H9 (cell line): ENCODE data around the gene MYT1. TPM values are rescaled to one million over a fixed set of nuclear protein-coding genes. Genes with fewer than 3 reads are reported as not detected.

Source experiments
- DNase-seq: peaks from one replicate; pipeline ENCODE4 v3.0.0-alpha.2; 2017
- H2AFZ ChIP-seq: one replicate; pipeline ENCODE4 v1.6.1; 2013; ENCODE audit warnings: mild to moderate bottlenecking, low read length, control low read depth, moderate library complexity
- H2AK5ac ChIP-seq: 2 replicates; pipeline ENCODE4 v1.6.1; 2013; ENCODE audit warnings: low read length, control low read depth, mixed read lengths; ENCODE audit not compliant: insufficient read length
- H2BK120ac ChIP-seq: one replicate; pipeline ENCODE4 v1.6.1; 2013; ENCODE audit warnings: low read depth, mild to moderate bottlenecking, low read length, control low read depth, inconsistent platforms; ENCODE audit not compliant: poor library complexity, severe bottlenecking
- H2BK12ac ChIP-seq: 2 replicates; pipeline ENCODE4 v1.6.1; 2013; ENCODE audit warnings: low read length, control low read depth, mixed read lengths, low read depth; ENCODE audit not compliant: insufficient read length
- H2BK15ac ChIP-seq: 2 replicates; pipeline ENCODE4 v1.6.1; 2013; ENCODE audit warnings: low read depth, low read length, control low read depth
- H2BK20ac ChIP-seq: one replicate; pipeline ENCODE4 v1.6.1; 2013; ENCODE audit warnings: low read depth, mild to moderate bottlenecking, low read length, control low read depth, inconsistent platforms; ENCODE audit not compliant: poor library complexity, severe bottlenecking
- H2BK5ac ChIP-seq: 2 replicates; pipeline ENCODE4 v1.6.1; 2013; ENCODE audit warnings: low read length, control low read depth, mixed read lengths; ENCODE audit not compliant: insufficient read length
- H3K14ac ChIP-seq: 2 replicates; pipeline ENCODE4 v1.6.1; 2013; ENCODE audit warnings: low read length, control low read depth; ENCODE audit not compliant: insufficient read depth
- H3K18ac ChIP-seq: 2 replicates; pipeline ENCODE4 v1.6.1; 2013; ENCODE audit warnings: low read depth, mild to moderate bottlenecking, mixed read lengths, low read length, control low read depth; ENCODE audit not compliant: insufficient read length
- H3K23ac ChIP-seq: 2 replicates; pipeline ENCODE4 v1.6.1; 2013; ENCODE audit warnings: low read length, control low read depth, mixed read lengths, low read depth; ENCODE audit not compliant: insufficient read length
- H3K23me2 ChIP-seq: 2 replicates; pipeline ENCODE4 v1.6.1; 2013; ENCODE audit warnings: low read depth, mild to moderate bottlenecking, mixed read lengths, low read length, control low read depth; ENCODE audit not compliant: insufficient read length, poor library complexity, severe bottlenecking
- H3K27ac ChIP-seq: 2 replicates; pipeline ENCODE4 v1.5.1; 2013; ENCODE audit warnings: low read length, control low read depth, mixed read lengths, low read depth; ENCODE audit not compliant: insufficient read length
- H3K27me3 ChIP-seq: 2 replicates; pipeline ENCODE4 v1.6.1; 2013; ENCODE audit warnings: low read length, control low read depth, inconsistent platforms; ENCODE audit not compliant: insufficient read depth
- H3K4ac ChIP-seq: 2 replicates; pipeline ENCODE4 v1.6.1; 2013; ENCODE audit warnings: low read depth, mild to moderate bottlenecking, control low read depth, inconsistent platforms, low read length, moderate library complexity
- H3K4me1 ChIP-seq: 2 replicates; pipeline ENCODE4 v1.6.1; 2013; ENCODE audit warnings: low read length, control low read depth, inconsistent platforms; ENCODE audit not compliant: insufficient read depth
- H3K4me2 ChIP-seq: 2 replicates; pipeline ENCODE4 v1.6.1; 2013; ENCODE audit warnings: low read length, control low read depth, mixed read lengths; ENCODE audit not compliant: insufficient read length, insufficient read depth
- H3K56ac ChIP-seq: 2 replicates; pipeline ENCODE4 v1.6.1; 2013; ENCODE audit warnings: low read depth, mild to moderate bottlenecking, mixed read lengths, low read length, control low read depth; ENCODE audit not compliant: insufficient read length
- H3K79me1 ChIP-seq: 2 replicates; pipeline ENCODE4 v1.6.1; 2013; ENCODE audit warnings: low read depth, mild to moderate bottlenecking, moderate library complexity, low read length, control low read depth, inconsistent platforms; ENCODE audit not compliant: insufficient read depth, poor library complexity, severe bottlenecking
- H3K79me2 ChIP-seq: 2 replicates; pipeline ENCODE4 v1.6.1; 2013; ENCODE audit warnings: low read length, control low read depth, inconsistent platforms; ENCODE audit not compliant: insufficient read depth
- H3K9ac ChIP-seq: 2 replicates; pipeline ENCODE4 v1.6.1; 2013; ENCODE audit warnings: low read length, control low read depth, mixed read lengths; ENCODE audit not compliant: insufficient read length; ENCODE audit errors: extremely low read depth
- H3K9me3 ChIP-seq: one replicate; pipeline ENCODE4 v1.6.1; 2013; ENCODE audit warnings: low read depth, low read length, inconsistent platforms; ENCODE audit not compliant: control insufficient read depth
- H3T11ph ChIP-seq: one replicate; pipeline ENCODE4 v1.6.1; 2013; ENCODE audit warnings: mild to moderate bottlenecking, low read length, control low read depth, inconsistent platforms
- H4K20me1 ChIP-seq: one replicate; pipeline ENCODE4 v1.6.1; 2013; ENCODE audit not compliant: control insufficient read depth, insufficient read length, insufficient read depth
- H4K5ac ChIP-seq: 2 replicates; pipeline ENCODE4 v1.6.1; 2013; ENCODE audit warnings: low read depth, mild to moderate bottlenecking, mixed read lengths, low read length, control low read depth; ENCODE audit not compliant: insufficient read length
- H4K8ac ChIP-seq: replicated peaks from 2 replicates; pipeline ENCODE4 v1.6.1; 2013; ENCODE audit warnings: low read length, control low read depth, mixed read lengths, low read depth; ENCODE audit not compliant: insufficient read length
- H4K91ac ChIP-seq: 2 replicates; pipeline ENCODE4 v1.6.1; 2013; ENCODE audit warnings: low read depth, mild to moderate bottlenecking, moderate library complexity, mixed read lengths, low read length, control low read depth; ENCODE audit not compliant: insufficient read length
- H3K27ac Mint-ChIP-seq, 3 experiments: 2 replicates in 2 of 3; 3 replicates in 1 of 3; pipeline ENCODE4 v1.8.0; 2020 to 2021; ENCODE audit warnings: mixed read lengths in 3 of 3, mild to moderate bottlenecking in 1 of 3, moderate library complexity in 1 of 3
- H3K27me3 Mint-ChIP-seq: 2 replicates; pipeline ENCODE4 v1.8.0; 2021; ENCODE audit warnings: low read depth, mild to moderate bottlenecking, moderate library complexity, mixed read lengths
- H3K36me3 Mint-ChIP-seq, 3 experiments: 2 replicates in 2 of 3; 3 replicates in 1 of 3; pipeline ENCODE4 v1.8.0; 2020 to 2021; ENCODE audit warnings: low read depth in 3 of 3, mixed read lengths in 3 of 3; ENCODE audit not compliant: insufficient read depth in 1 of 3
- H3K4me1 Mint-ChIP-seq, 2 experiments: 2 replicates each; pipeline ENCODE4 v1.8.0; 2020; ENCODE audit warnings: mixed read lengths in 2 of 2
- H3K4me3 Mint-ChIP-seq, 2 experiments: 2 replicates in 1 of 2; 3 replicates in 1 of 2; pipeline ENCODE4 v1.8.0; 2020 to 2021; ENCODE audit warnings: mild to moderate bottlenecking in 2 of 2, mixed read lengths in 2 of 2, moderate library complexity in 1 of 2
- H3K9me3 Mint-ChIP-seq, 2 experiments: 2 replicates in 1 of 2; 3 replicates in 1 of 2; pipeline ENCODE4 v1.8.0; 2020; ENCODE audit warnings: mild to moderate bottlenecking in 2 of 2, mixed read lengths in 2 of 2, moderate library complexity in 1 of 2
- WGBS: extraction: QIAGEN DNeasy Blood & Tissue Kit; methylation state at CpG from one replicate; pipeline ENCODE4 v1.1.7; 2013; ENCODE audit warnings: missing lambda C conversion rate, low lambda C conversion rate, mixed read lengths; ENCODE audit not compliant: insufficient read length; ENCODE audit errors: extremely low coverage; 5-methylcytosine and 5-hydroxymethylcytosine counted together
- long read RNA-seq: library from polyadenylated mRNA; unstranded; transcript quantifications from one replicate; pipeline ENCODE4 v2.0.0, GENCODE V29; 2020
- total RNA-seq: library from RNA; stranded (reverse); gene quantifications from 2 replicates; pipeline ENCODE4 v1.2.1, GENCODE V29; 2021
- TF ChIP-seq, protein P1 (sequence below): fragments of 200-600 bp; sonication (generic); conservative IDR thresholded peaks from 3 replicates; pipeline ENCODE4 v1.8.0; 2021; ENCODE audit warnings: antibody characterized with exemption, mild to moderate bottlenecking

MYT1 gene
- 0.68 and 0.79 TPM in 2 replicates for total RNA-seq
- long read RNA-seq, partial matches to known transcripts: 1 of 3 reads
- long read RNA-seq, other reads (novel, unspliced or antisense): 2 of 3 reads

DNA sequence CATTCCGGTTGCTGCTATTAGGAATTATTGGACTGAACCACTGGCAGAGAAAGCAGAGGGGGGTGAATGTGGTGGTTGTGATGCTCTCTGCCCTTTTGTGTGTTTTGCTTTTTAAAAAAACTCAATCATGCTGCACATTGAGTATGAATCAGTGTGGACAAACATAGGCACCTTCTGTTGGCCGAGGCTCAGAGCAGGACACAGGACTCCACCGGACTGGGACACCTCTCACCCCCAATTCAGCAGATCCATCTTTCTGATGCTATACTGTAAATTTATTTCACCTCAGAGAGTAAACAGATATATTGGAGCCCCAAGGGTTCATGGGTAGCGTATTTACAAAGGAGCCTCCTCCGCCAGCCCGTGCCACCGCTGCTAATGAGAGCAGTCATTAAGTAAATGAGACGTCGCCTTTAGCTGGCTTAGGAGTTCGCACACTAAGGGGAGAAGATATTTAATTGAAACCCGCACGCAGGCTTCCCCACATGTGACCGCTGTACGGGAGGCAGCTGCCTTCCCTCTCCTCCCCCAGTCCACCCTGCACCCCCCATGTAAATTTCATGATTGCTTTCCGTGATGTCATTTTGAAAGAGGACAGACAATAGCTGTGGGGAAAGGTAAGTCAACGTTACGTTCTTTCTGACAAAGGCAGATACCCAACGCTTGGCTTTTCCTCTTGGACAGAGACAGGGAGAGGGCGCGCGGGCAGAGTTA is at the start of gene MYT1:
Gene MYT1 (plus strand): TSS at position 330 of the 714 bp plus-strand sequence. CDS start 34,410 bp downstream, outside the sequence.
- Histone ChIP-seq H3K4me2 (no peak within 1 kb of the TSS), H2BK120ac (no peak within 1 kb of the TSS), H2BK5ac (no peak within 1 kb of the TSS), H3K79me1 (no peaks in the 10 kb centered on the region), H3K18ac (no peak within 1 kb of the TSS), H3K9ac (no peak within 1 kb of the TSS), H2BK15ac (no peak within 1 kb of the TSS), H3K4ac (no peak within 1 kb of the TSS), H2BK20ac (no peak within 1 kb of the TSS), H3K4me1 (peaks cover 4% of the 10 kb centered on the region; the same call in 1 of the 2 replicates), H3K56ac (no peak within 1 kb of the TSS), H3K9me3 (no peaks in the 10 kb centered on the region), H3K27me3 (no peaks in the 10 kb centered on the region; the same call in 1 of the 2 replicates), H4K20me1 (no peaks in the 10 kb centered on the region), H4K5ac (no peak within 1 kb of the TSS), H2AK5ac (no peak within 1 kb of the TSS), H4K91ac (no peak within 1 kb of the TSS), H3K23me2 (no peaks in the 10 kb centered on the region), H3K79me2 (no peaks in the 10 kb centered on the region), H3K23ac (no peak within 1 kb of the TSS), H2AFZ (no peak within 1 kb of the TSS), H4K8ac (no peak within 1 kb of the TSS), H3K27ac (no peak within 1 kb of the TSS), H3T11ph (no peak within 1 kb of the TSS), H3K14ac (no peak within 1 kb of the TSS), H2BK12ac (no peak within 1 kb of the TSS)
- Mint-ChIP-seq H3K36me3 (no peaks in the 10 kb centered on the region), H3K4me1 (peaks cover 51 to 76% of the 10 kb centered on the region in 2 experiments), H3K4me3 (no peak within 1 kb of the TSS), H3K27me3 (peaks cover 66% of the 10 kb centered on the region), H3K9me3 (no peaks in the 10 kb centered on the region), H3K27ac (peak within 1 kb of the TSS in 1 of 3 experiments; percentile 15; a peak in 1 of 7 replicates)
- TF ChIP-seq, protein P1, sequence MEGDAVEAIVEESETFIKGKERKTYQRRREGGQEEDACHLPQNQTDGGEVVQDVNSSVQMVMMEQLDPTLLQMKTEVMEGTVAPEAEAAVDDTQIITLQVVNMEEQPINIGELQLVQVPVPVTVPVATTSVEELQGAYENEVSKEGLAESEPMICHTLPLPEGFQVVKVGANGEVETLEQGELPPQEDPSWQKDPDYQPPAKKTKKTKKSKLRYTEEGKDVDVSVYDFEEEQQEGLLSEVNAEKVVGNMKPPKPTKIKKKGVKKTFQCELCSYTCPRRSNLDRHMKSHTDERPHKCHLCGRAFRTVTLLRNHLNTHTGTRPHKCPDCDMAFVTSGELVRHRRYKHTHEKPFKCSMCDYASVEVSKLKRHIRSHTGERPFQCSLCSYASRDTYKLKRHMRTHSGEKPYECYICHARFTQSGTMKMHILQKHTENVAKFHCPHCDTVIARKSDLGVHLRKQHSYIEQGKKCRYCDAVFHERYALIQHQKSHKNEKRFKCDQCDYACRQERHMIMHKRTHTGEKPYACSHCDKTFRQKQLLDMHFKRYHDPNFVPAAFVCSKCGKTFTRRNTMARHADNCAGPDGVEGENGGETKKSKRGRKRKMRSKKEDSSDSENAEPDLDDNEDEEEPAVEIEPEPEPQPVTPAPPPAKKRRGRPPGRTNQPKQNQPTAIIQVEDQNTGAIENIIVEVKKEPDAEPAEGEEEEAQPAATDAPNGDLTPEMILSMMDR: no peak
- no peak for DNase-seq
- WGBS: no CpG with 5 or more reads among the region's 21 CpGs
